MV-4-11 (cell line): ENCODE data around the gene DAPK2.

Source experiments
- DNase-seq: peaks from one replicate; lab custom pipeline; 2025; lab: John Stamatoyannopoulos, UW

DAPK2 gene

GRCh38 chr15:63998489-63998888, 47.8 kb downstream of the DAPK2 start:
- no peak for DNase-seq

- no peak for DNase-seq
Measured at GRCh38 chr15:63997715-63998442, 48.4 kb downstream of the DAPK2 start.

- no peak for DNase-seq
Measured at GRCh38 chr15:63996794-63997357, 49.4 kb downstream of the DAPK2 start.

GRCh38 chr15:63995789-63996188, 50.5 kb downstream of the DAPK2 start:
- DNase-seq: no peak

GRCh38 chr15:63994073-63994600, 52.1 kb downstream of the DAPK2 start:
- no peak for DNase-seq

GRCh38 chr15:63992300-63992699, 54.0 kb downstream of the DAPK2 start:
- no peak for DNase-seq

- DNase-seq: peak; percentile 34
Measured at GRCh38 chr15:63991706-63992105, 54.6 kb downstream of the DAPK2 start.

- peak; percentile 39 for DNase-seq
Measured at GRCh38 chr15:63990454-63990853, 55.8 kb downstream of the DAPK2 start.

GRCh38 chr15:63987796-63988378, 58.4 kb downstream of the DAPK2 start:
- no peak for DNase-seq

- peak; percentile 96 for DNase-seq
Measured at GRCh38 chr15:63986751-63987341, 59.4 kb downstream of the DAPK2 start.

- no peak for DNase-seq
Measured at GRCh38 chr15:63986185-63986680, 60.1 kb downstream of the DAPK2 start.

- no peak for DNase-seq
Measured at GRCh38 chr15:63985221-63986184, 60.8 kb downstream of the DAPK2 start.

- DNase-seq: no peak
Measured at GRCh38 chr15:63984331-63984730, 62.0 kb downstream of the DAPK2 start.

- no peak for DNase-seq
Measured at GRCh38 chr15:63983061-63983711, 63.1 kb downstream of the DAPK2 start.

- no peak for DNase-seq
Measured at GRCh38 chr15:63982381-63982854, 63.9 kb downstream of the DAPK2 start.

- DNase-seq: no peak
Measured at GRCh38 chr15:63981596-63982320, 64.5 kb downstream of the DAPK2 start.

- DNase-seq: no peak
Measured at GRCh38 chr15:63979262-63979793, 67.0 kb downstream of the DAPK2 start.

GRCh38 chr15:63978511-63979261, 67.6 kb downstream of the DAPK2 start:
- DNase-seq: no peak

GRCh38 chr15:63977119-63977518, 69.2 kb downstream of the DAPK2 start:
- no peak for DNase-seq
